Measurements from ENCODE around the gene UGT1A9.

GRCh38 chr2:233794128-233794658 lies 122.5 kb downstream of the UGT1A9 start:
- TF ChIP-seq CTCF (IDR thresholded peaks at IDR 0.05; ENCODE audit: insufficient read depth, low read length): no peak
- no peak for TF ChIP-seq POLR2AphosphoS5 (IDR thresholded peaks at IDR 0.05; ENCODE audit: low read depth)
- TF ChIP-seq, protein P1, sequence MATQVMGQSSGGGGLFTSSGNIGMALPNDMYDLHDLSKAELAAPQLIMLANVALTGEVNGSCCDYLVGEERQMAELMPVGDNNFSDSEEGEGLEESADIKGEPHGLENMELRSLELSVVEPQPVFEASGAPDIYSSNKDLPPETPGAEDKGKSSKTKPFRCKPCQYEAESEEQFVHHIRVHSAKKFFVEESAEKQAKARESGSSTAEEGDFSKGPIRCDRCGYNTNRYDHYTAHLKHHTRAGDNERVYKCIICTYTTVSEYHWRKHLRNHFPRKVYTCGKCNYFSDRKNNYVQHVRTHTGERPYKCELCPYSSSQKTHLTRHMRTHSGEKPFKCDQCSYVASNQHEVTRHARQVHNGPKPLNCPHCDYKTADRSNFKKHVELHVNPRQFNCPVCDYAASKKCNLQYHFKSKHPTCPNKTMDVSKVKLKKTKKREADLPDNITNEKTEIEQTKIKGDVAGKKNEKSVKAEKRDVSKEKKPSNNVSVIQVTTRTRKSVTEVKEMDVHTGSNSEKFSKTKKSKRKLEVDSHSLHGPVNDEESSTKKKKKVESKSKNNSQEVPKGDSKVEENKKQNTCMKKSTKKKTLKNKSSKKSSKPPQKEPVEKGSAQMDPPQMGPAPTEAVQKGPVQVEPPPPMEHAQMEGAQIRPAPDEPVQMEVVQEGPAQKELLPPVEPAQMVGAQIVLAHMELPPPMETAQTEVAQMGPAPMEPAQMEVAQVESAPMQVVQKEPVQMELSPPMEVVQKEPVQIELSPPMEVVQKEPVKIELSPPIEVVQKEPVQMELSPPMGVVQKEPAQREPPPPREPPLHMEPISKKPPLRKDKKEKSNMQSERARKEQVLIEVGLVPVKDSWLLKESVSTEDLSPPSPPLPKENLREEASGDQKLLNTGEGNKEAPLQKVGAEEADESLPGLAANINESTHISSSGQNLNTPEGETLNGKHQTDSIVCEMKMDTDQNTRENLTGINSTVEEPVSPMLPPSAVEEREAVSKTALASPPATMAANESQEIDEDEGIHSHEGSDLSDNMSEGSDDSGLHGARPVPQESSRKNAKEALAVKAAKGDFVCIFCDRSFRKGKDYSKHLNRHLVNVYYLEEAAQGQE (IDR thresholded peaks at IDR 0.05; ENCODE audit: insufficient replicate concordance, low read depth): no peak
- no peak for TF ChIP-seq GABPA (IDR thresholded peaks at IDR 0.05; ENCODE audit: low read depth)
